ENCODE results near the gene GDA. TPM values are rescaled to one million over a fixed set of nuclear protein-coding genes. Genes with fewer than 3 reads are reported as not detected.

Gene GDA
- total RNA-seq, 4 donors from 2014 or later = 0.49 to 0.66 TPM; not detected in 2

DNA sequence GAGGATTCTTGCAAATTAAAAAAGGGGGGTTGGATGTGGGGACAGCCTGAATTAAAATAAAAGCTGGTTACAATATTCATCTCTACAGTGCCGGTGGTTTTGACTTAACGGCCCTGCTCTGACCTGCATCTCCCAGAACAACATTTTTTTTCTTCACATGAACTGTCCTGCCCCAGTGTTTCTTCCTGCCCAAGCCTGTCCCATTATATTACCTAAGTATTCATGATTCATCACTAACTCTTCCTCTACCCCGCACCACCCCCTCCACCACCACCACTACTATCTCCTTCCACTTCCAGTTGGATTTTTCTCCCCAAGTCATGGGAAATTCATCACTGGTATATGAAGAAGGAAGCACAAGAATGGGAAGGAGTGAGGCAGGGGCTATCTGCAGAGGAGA lies 125.7 kb downstream of the GDA start:
- TF ChIP-seq, protein P1, sequence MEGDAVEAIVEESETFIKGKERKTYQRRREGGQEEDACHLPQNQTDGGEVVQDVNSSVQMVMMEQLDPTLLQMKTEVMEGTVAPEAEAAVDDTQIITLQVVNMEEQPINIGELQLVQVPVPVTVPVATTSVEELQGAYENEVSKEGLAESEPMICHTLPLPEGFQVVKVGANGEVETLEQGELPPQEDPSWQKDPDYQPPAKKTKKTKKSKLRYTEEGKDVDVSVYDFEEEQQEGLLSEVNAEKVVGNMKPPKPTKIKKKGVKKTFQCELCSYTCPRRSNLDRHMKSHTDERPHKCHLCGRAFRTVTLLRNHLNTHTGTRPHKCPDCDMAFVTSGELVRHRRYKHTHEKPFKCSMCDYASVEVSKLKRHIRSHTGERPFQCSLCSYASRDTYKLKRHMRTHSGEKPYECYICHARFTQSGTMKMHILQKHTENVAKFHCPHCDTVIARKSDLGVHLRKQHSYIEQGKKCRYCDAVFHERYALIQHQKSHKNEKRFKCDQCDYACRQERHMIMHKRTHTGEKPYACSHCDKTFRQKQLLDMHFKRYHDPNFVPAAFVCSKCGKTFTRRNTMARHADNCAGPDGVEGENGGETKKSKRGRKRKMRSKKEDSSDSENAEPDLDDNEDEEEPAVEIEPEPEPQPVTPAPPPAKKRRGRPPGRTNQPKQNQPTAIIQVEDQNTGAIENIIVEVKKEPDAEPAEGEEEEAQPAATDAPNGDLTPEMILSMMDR (IDR thresholded peaks at IDR 0.05; ENCODE audit: low read depth) = no peak

DNA sequence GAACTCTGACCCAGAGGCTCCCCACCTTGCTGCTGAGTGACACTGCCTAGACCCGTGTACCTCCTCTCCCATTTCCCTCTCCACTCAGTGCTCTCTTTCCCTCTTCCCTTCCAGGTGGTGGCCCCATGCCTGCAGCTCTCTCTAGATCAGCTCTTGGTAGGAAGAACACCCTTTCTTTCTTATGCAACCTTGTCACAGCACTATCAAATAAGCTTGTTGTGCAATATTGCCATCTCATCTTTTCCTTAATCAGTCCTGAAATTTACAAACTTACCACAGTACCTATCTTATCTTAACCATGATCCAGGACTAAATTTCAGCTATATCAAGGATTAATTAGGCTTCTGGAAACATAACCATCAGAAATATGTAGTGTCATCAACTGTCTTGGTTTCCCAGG lies 127.2 kb downstream of the GDA start:
- TF ChIP-seq, protein P1 (IDR thresholded peaks at IDR 0.05; ENCODE audit: low read depth) = no peak

DNA sequence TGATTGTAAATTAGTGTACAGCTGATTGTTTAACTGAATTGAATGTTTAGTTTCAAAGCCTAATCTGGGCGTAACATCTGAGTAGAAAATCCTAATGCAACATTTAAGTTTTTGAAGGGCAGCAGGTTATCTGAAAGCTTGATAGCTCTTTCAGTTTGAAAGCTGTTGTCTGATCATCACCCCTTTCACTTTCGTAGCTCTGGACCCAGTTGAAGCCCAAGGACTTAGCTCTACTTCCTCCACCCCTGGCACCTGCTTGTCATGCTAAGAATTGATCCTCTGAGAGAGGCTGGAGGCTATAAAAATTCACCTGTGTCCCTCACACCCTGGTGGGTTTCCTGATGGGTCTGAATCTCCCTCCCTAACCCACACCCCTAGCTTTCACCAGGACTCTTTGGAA lies 129.7 kb downstream of the GDA start:
- TF ChIP-seq, protein P1 (IDR thresholded peaks at IDR 0.05; ENCODE audit: low read depth) = no peak

DNA sequence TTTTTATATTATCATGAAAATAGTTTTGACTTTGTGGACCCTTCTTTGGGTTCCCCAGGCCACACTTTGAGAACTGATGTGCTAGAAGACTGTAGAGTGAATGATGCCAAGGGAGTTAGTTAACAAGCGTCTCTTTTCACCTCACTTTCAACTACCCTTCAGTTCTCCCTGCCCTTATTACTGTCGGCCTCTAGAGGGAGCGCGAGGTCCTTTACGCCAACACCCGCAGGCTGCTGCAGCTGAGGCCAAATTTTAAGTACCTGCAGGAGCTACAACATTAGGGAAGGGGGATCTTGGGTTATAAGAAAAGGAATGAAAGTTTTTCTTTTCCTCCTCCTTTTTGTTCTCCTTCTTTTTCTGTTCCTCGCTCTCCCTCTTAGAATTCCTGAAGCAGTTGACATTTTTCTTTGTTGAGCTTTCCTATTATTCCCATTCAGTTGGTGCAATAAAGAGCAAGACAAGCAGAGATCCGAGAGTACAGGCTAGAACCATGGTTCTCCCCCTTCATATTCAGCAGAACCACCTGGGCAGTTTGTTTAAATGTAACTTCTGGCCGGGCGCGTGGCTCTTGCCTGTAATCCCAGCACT lies 131.8 kb downstream of the GDA start:
- TF ChIP-seq, protein P1 (IDR thresholded peaks at IDR 0.05; ENCODE audit: low read depth) = no peak

DNA sequence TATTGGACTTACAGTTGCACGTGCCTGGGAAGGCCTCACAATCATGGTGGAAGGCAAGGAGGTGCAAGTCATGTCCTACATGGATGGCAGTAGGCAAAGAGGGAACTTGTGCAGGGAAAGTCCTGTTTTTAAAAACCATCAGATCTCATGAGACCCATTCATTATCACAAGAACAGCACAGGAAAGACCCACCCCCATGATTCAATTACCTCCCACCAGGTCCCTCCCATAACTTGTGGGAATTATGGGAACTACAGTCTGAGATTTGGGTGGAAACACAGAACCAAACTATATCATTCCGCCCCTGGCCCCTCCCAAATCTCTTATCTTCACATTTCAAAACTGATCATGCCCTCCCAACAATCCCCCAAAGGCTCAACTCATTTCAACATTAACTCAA lies 140.2 kb downstream of the GDA start:
- TF ChIP-seq, protein P1 (IDR thresholded peaks at IDR 0.05; ENCODE audit: low read depth) = no peak

DNA sequence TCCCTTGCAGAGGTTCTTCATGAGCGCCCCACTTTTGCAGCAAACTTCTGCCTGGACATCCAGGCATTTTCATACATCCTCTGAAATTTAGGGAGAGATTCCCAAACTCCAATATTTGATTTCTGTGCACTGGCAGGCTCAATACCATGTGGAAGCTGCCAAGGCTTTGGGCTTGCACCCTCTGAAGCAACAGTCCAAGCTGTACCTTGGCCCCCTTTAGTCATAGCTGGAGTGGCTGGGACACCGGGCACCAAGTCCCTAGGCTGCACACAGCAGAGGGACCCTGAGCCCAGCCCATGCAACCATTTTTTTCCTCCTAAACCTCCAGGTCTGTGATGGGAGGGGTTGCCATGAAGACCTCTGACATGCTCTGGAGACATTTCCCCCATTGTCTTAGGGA lies 141.1 kb downstream of the GDA start:
- TF ChIP-seq, protein P1 (IDR thresholded peaks at IDR 0.05; ENCODE audit: low read depth) = no peak

DNA sequence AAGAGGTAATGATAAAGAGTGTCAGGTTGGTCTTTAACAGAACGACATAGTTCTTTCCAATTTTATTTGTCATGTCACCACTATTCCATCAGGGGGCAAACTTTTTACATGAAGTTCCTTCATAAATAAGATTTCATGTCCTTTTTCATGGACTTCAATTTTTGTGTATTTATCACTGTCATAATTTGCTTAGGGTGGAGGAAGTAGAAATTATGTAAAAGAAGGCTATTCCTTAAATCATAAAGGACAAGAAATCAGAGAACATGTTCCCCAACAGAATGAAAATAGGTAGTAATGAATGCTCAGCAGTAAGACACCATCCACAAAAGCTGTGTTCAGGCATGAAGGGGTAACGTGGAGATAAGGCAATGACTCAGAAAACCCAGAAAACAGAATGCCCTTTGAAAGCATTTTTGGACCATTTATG lies 143.0 kb downstream of the GDA start:
- TF ChIP-seq, protein P1 (IDR thresholded peaks at IDR 0.05; ENCODE audit: low read depth) = no peak

All from subcutaneous adipose tissue (tissue), 4 donors.